ENCODE measurements around the gene ITCH.
"Not testable (repeated sequence)": the region's sequence is repeated elsewhere in the genome, so short reads cannot be mapped to it uniquely, and the experiment has no call there.

ITCH gene

DNA sequence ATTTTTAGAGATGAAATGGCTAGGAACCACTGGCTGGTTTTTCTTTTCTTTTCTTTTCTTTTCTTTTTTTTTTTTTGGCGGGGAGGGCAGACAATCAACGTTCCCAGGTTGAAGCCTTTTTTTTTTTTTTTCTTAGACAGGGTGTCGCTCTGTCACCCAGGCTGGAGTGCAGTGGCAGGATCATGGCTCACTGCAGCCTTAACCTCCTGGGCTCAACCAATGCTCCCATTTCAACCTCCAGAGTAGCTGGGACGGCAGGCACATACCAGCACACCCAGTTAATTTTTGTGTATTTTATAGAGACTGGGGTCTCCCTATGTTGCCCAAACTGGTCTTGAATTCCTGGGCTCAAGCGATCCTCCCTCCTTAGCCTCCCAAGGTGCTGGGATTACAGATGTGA, 18.8 kb upstream of the ITCH start:
- no peak for DNase-seq (ENCODE audit: low read depth)

DNA sequence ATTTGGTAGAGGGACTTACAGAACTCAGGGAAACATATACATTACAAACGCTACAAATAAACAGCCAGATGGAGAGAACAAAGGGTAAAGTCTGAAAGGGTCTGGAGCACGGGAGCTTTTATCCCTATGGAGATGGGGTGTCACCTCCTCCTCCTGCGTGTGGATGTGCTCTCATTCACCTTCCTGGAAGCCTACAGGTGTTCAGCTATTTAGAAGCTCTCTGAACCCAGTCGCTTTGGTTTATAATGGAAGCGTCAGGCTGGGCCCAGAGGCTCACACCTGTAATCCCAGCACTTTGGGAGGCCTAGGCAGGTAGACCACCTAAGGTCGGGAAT, 17.7 kb upstream of the ITCH start:
- no peak for DNase-seq (ENCODE audit: low read depth)

DNA sequence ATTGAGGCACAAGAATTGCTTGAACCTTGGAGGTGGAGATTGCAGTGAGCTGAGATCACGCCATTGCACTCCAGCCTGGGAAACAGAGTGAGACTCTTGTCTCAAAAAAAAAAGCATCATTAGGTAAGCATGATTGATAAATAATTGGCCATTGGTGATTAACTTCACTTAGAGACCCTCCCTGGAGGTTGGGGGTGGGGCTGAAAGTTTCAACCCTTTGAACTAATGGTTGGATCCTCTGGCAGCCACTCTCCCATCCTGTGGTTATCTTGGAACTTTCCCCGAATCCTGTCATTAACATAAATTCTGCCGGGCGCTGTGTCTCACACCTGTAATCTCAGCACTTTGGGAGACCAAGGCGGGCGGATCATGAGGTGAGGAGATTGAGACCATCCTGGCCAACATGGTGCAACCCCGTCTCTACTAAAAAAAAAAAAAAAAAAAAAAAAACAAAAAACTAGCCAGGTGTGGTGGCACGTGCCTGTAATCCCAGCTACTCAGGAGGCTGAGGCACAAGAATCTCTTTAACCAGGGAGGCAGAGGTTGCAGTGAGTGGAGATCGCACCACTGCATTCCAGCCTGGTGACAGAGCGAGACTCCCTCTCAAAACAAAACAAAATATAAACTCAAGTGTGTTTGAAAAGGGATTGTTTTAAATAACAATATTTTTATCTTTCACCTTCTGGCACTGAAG, 17.1 kb upstream of the ITCH start:
- DNase-seq (ENCODE audit: low read depth), result not testable (repeated sequence)

DNA sequence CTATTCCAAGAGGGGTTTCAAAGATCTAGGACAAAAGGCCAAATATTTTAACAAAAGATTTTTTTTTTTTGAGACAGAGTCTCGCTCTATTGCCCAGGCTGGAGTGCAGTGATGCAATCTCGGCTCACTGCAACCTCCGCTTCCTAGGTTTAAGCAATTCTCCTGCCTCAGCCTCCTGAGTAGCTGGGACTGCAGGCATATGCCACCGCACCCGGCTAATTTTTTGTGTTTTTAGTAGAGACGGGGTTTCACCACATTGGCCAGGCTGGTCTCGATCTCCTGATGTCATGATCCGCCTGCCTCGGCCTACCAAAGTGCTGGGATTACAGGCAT, 16.6 kb upstream of the ITCH start:
- not testable (repeated sequence) for DNase-seq (ENCODE audit: low read depth)

DNA sequence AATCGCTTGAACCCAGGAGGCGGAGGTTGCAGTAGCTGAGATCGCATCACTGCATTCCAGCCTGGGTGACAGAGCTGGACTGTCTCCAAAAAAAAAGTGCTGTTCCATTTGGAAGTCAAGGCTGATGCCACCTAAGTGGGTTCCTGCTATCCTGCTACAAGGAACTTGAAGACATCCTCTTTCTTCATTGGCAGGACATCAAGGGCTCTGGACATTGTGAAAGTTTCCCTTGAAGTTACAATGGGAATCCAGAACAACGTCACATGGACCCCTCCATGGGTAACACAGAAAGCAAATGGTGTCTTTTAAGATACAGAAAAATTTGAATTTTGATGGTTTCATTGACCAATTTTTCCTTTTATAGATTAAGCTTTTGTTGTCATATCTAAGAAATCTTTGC, 15.5 kb upstream of the ITCH start:
- no peak for DNase-seq (ENCODE audit: low read depth)

DNA sequence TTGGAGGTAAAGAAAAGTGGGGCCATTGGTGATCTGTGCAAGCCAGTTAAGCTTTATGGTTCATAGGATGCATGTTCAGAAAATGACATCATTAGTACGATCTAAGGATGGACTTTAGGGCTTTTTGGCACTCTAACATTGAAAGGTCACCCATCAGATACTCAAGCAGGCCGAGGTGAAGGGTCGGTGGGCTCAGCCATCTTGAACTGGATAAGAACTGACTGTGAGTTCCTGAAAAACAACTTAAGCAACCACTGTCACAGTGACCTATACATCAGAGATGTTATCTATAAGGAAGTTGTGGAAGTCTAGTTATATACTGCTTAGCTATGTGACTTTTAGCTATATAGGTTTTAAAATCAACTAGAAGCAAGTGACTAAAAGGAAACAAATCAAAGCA, 13.0 kb upstream of the ITCH start:
- no peak for DNase-seq (ENCODE audit: low read depth)

DNA sequence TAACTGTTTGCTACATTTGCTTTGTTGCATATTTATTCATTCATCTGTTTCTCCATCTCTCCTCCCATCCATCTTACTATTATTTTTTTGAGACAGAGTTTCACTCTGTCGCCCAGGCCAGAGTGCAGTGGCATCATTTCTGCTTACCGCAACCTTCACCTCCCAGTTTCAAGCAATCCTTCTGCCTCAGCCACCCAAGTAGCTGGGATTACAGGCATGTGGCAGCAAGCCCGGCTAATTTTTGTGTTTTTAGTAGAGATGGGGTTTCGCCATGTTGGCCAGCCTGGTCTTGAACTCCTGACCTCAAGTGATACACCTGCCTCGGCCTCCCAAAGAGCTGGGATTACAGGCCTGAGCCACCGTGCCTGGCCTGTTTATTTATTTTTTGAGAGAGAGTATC, 9.6 kb upstream of the ITCH start:
- DNase-seq (ENCODE audit: low read depth), result not testable (repeated sequence)

DNA sequence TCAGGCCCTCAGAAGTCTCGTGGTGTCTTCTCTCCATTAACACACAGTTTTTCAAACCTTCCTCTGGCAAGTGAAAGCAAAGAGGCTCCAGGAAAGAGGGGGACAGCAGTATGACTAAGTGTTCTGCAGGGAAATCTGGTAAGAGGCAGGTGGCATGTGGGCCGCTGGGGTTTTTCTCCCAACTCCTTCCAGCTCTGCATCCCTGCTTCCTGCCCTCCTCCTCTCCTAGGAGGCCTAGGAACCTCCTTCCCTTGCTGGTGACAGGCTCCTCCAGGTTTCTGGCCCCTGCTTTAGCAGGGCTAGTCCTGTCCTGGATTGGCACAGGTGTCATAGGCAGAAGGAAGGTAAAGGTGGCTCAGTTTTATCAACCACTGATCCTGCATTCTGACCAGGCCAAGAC, 7.6 kb upstream of the ITCH start:
- DNase-seq (ENCODE audit: low read depth), result no peak

DNA sequence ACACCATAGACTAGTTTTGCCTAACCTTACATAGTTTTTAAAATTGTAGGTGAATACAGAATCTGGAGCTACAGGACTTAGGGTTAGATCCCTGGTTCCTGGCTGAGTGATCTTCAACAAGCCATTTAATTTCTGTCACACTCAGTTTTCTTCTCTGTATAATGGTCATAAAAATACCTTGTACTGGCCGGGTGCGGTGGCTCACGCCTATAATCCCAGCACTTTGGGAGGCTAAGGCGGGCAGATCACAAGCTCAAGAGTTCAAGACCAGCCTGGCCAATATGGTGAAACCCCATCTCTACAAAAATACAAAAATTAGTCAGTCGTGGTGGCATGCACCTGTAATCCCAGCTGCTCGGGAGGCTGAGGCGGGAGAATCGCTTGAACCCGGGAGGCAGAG, 3.3 kb upstream of the ITCH start:
- DNase-seq (ENCODE audit: low read depth), result not testable (repeated sequence)

DNA sequence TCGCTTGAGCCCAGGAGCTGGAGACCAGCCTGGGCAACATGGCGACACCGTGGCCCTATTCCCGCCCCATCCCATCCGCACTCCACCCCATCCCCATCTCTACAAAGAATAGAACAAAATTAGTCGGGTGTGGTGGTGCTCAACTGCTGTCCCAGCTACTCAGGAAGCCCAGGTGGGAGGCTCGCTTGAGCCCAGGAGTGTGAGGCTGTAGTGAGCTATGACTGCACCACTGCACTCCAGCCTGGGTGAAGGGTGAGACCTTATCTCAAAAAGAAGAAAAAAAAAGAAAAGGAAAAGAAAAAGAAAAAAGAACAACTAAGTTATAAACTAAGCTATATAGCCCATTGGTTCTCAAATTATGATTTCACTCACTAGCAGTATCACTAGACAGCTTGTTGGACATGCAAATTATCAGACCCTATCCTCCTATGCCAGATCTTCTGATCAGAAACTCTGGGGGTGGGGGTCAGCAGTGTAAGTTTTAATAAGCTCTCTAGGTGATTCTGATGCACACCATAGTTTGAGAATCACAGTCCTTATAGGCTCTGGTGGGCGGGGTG, 491 bp upstream of the ITCH start:
- DNase-seq (ENCODE audit: low read depth), result no peak

DNA sequence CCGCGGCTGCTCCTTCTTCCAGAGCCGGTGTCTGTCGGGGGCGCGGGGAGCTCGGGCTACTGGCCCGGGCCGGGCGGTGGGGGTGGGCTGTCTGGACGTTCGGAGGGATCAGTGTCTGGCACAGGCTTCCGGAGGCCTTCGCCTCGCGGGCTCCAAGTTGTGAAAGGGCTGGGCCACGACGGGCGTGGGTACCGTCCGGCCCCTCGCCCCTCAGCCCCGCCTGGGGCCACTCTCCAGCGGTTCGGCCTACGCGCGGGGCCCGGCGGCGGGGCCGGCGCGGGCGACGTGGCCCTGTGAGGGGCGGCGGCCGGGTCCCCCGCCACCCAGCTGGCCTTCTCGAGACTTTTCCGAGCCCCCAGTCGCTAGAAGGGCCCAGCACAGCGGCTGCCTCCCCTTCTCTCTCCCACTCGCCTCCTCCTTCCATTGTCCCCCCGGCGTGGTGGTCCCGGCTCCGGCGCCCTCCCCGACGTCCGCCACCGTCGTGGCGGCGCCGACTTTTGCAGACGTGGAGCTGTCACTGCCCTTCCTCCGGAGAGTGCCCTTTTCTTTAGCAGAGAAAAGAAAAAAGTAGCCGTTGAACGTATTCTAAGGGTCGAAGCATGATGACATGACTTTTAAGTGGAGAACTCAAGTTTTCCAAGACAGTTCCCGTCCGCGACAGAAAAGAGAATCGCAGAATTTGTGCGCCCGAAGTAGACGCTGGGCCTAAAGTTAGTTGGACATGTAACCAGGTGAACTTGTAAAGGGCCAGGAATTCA, 571 bp downstream of the ITCH start:
- no peak for DNase-seq (ENCODE audit: low read depth)

DNA sequence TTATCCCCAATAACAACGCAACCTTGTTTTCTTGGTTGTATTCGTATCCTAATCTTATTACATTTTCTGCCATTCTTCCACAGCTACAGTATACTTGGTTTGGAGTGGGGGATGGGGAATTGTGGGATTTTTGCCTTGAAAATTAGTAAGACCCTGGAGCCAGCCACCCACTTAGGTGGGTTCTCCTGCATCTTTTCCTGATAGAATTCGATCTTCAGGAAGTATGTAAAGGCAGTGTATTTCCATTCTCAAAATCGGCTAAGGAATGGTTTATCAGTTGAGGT, 1.1 kb downstream of the ITCH start:
- DNase-seq (ENCODE audit: low read depth), result no peak

DNA sequence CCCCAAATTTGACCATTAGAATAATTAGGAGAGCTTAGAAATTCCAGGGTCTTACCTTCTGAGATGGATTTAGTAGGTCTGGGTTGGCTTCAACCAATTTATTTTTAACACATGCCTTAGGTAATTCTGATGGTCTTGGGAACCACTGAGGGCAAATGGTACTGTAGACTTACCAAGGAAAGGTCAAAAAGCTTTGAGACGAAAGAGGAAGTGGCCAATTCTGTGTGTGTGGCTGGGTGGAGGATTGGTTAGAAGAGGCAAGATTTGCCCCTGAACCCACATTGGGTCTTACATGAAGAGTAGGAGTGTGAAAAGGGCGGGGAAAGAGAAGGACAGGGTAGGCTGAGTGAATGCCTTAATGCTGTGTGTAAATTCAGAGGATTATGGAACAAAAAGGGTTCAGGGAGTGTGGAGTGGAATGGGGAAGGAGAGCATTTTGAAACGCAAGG, 2.7 kb downstream of the ITCH start:
- DNase-seq (ENCODE audit: low read depth), result no peak

DNA sequence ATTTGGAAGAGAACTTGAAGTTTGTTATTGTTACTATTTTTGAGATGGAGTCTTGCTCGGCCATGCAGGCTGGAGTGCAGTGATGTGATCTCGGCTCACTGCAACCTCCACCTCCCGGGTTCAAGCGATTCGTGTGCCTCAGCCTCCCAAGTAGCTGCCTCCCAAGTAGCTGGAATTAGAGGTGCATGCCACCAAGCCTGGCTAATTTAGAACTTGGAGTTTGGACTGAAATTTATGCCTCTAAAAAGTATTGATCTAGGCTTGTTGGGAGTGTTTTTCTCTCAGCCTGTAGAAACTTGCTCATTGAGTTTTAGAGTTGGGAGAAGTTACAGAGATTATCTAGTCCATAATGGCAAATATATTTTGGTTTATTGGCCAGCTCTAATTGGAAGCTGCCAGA, 4.1 kb downstream of the ITCH start:
- no peak for DNase-seq (ENCODE audit: low read depth)

DNA sequence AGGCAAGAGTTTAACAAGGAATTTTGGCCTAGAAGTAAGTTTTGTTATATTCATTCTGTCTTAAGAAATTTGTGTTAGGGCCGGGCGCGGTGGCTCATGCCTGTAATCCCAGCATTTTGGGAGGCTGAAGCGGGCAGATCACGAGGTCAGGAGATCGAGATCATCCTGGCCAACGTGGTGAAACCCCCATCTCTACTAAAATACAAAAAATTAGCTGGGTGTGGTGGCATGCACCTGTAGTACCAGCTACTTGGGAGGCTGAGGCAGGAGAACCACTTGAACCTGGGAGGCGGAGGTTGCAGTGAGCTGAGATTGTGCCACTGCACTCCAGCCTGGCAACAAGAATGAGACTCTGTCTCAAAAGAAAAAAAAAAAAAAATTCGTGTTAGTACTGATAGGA, 4.8 kb downstream of the ITCH start:
- not testable (repeated sequence) for DNase-seq (ENCODE audit: low read depth)

DNA sequence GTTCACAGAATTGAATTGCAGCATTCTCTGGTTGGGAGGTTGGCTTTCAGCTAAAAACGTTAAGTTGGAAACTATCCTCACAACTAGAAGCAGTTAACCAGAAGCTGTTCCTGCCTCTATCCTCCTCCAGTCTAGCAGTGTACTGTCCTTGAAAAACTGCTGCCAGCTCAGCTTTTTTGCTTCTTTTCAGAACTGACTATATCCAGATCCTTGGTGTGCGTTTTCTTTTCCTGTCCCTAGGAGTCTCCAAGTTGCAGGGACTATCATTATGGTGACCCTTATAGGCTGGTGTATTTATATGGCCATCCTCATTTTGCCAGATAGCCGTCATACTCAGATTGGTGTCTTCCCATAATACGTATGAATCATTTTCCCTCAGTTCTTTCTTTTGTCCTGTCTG, 5.5 kb downstream of the ITCH start:
- no peak for DNase-seq (ENCODE audit: low read depth)

DNA sequence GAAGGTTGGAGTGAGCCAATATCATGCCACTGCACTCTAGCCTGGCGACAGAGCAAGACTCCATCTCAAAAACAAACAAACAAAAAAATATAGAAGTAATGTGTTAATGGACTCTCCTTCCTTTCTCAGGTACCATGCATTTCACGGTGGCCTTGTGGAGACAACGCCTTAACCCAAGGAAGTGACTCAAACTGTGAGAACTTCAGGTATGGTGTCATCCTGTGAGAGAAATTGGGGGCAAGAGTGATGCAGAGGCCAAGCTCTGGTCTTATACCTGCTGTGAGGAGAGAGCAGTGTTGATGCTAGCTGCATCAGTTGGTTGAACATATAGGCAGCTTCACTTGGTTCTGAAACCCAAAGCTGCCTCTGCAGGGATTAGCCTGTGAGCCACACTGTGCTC, 6.2 kb downstream of the ITCH start:
- DNase-seq (ENCODE audit: low read depth), result no peak

DNA sequence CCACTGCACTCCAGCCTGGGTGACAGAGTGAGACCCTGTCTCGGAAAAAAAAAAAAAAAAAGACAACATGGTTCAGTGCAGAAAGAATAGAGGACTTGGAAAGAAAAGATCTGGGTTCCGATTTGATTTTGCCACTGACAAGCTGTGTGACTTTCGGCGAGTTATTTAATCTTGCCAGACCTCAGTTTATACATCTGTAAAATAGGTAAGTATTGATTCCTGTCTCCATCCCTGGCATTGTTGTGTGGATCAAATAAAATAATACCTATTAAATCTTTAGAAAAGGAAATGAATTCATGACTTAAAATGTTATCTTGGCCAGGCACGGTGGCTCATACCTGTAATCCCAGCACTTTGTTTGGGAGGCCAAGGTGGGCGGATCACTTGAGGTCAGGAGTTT, 7.0 kb downstream of the ITCH start:
- DNase-seq (ENCODE audit: low read depth), result no peak

DNA sequence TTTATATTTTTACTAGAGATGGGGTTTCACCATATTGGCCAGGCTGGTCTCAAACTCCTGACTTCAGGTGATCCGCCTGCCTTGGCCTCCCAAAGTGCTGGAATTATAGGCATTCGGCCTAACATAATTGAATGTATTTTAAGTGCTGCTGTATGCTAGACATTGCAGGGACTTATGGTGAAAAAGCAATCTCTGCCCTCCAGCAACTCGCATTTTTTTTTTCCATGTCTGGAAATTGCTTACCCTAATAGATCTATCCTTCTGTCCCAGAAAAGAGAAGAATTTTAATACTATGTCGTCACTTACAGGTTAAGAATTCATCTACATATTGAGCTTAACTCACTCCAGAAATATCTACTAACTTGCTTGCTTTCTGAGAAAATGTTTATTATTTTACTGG, 10.4 kb downstream of the ITCH start:
- no peak for DNase-seq (ENCODE audit: low read depth)

DNA sequence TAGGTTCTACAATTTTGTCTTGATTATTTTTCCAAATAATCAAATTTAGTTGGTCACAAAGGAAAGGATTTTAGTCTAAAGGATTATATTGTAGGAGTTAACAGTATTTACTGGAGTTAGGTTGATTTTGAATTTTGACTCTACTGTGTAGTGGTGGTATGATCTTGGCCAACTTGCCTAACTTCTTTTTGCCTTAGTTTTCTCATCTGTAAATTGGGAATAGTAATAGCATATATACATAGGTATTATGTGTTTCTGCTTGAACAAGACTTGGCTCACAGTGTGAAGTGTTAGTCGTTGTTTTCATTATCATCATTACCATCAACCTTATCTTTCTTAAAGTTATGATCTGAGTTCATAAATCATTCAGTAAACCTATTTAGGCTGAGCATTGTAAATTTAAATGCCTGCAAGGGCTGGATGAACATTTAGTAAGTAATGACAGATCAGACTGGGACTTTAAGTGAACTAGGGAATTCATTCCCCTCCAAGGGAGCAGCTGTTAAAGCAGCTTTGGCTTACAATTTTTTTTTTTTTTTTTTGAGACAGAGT, 11.2 kb downstream of the ITCH start:
- DNase-seq (ENCODE audit: low read depth), result no peak

DNA sequence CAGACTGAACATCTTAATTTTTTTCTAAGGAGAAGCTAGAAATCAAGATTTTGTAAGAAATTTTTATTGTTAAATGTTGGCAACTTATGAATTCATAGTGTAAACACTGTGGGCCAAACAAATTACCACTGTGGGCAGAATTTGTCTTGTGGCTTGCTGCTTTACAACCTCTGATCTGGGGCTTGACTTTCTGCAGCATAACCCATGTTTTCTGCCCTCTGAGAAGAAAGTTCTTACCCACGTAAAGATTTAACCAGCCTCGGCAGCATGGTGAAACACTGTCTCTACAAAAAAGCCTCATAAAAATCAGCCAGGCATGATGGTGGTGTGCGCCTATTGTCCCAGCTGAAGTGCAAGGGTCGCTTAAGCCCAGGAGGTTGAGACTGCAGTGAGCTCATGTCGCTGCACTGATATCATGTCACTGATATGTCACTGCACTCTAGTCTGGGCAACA, 12.9 kb downstream of the ITCH start:
- no peak for DNase-seq (ENCODE audit: low read depth)

DNA sequence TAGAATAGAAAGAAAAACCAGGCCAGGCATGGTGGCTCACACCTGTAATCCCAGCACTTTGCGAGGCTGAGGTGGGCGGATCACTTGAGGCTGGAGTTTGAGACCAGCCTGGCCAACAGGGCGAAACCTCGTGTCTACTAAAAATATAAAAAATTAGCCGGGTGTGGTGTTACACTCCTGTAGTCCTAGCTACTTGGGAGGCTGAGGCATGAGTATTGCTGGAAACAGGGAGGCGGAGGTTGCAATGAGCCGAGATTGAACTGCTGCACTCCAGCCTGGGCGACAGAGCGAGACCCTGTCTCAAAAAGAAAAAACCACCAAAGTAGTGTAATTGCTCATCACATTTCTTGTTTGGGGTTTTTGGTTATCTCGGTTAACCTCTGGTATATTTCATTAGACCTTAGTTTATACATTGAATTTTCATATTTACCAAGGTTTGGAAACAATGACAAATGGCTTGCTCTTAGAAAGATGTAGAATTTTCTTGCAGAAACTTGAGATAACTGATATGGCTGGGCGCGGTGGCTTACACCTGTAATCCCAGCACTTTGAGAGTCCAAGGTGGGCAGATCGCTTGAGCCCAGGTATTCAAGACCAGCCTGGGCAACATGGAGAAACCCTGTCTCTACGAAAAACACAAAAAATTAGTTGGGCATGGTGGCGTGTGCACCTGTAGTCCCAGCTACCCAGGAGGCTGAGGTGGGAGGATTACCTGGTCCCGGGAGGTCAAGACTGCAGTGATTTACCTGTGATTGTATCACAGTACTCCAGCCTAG, 14.2 kb downstream of the ITCH start:
- DNase-seq (ENCODE audit: low read depth), result no peak

DNA sequence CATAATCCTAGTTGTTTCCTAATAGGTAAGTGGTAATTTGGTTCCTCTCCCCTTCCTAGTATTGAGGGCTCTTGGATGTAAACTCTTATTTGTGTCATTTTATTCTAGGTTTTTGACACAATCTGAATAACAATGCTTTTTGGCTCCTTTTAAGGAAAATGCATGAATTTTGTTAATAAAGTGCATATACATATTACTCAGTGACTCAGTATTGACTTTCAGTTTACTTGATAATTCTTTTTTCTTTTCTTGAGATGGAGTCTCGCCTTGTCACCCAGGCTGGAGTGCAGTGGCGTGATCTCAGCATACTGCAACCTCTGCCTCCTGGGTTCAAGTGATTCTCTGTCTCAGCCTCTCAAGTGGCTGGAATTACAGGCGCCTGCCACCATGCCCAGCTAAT, 19.1 kb downstream of the ITCH start:
- no peak for DNase-seq (ENCODE audit: low read depth)

Data from activated gamma-delta T cell treated with anti-CD3 and anti-CD28 coated beads, Interleukin-2, amount 50 U/mL, for 16 hours (primary cell).